Right lobe of liver (tissue), 4 donors: ENCODE results near the gene SASH1.

Experiments
- POLR2A ChIP-seq: fragments of 450-650 bp; IDR thresholded peaks from one replicate; pipeline ENCODE4 v1.6.1; 2017; ENCODE audit warnings: antibody characterized with exemption, mild to moderate bottlenecking
- TF ChIP-seq, protein P1 (sequence below), 4 donors: fragments of 200-600 bp in 3 of 4; fragments of 450-650 bp in 1 of 4; IDR thresholded peaks; one replicate each; pipeline versions ENCODE4 v1.5.1 to v1.8.0; 2016 to 2022; ENCODE audit warnings: antibody characterized with exemption in 4 of 4, mild to moderate bottlenecking in 2 of 4
- donor health status: DM: no; HTN: no; CAD: no.
- donor health status: DM: no; HTN: no; CAD: no.
- donor health status: DM: no; HTN: yes; CAD: no.

DNA sequence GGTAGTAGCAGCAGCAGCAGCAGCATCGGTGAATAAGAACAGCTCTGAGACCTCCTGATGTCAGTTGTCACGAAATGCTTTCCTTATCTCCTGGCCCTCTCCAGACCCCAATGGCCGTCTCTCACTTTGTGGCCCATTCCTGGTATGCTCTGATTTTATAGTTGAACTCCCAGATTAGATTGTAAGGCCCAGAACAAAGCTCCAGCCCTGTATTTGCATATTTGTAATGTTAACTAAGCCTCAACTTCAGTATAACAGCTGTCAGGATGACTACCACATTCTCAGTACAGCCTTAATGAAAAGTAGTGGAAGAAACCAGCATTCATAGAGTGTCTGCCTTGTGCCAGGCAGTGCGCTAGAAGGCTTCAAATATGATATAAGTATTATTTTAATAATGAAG lies 180.9 kb downstream of the SASH1 start:
- no peak for TF ChIP-seq POLR2A
- TF ChIP-seq, protein P1, sequence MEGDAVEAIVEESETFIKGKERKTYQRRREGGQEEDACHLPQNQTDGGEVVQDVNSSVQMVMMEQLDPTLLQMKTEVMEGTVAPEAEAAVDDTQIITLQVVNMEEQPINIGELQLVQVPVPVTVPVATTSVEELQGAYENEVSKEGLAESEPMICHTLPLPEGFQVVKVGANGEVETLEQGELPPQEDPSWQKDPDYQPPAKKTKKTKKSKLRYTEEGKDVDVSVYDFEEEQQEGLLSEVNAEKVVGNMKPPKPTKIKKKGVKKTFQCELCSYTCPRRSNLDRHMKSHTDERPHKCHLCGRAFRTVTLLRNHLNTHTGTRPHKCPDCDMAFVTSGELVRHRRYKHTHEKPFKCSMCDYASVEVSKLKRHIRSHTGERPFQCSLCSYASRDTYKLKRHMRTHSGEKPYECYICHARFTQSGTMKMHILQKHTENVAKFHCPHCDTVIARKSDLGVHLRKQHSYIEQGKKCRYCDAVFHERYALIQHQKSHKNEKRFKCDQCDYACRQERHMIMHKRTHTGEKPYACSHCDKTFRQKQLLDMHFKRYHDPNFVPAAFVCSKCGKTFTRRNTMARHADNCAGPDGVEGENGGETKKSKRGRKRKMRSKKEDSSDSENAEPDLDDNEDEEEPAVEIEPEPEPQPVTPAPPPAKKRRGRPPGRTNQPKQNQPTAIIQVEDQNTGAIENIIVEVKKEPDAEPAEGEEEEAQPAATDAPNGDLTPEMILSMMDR (IDR thresholded peaks at IDR 0.05) = no peak
